ENCODE data around the gene DPY19L1.
"Not testable (repeated sequence)": the region's sequence is repeated elsewhere in the genome, so short reads cannot be mapped to it uniquely, and the experiment has no call there.

The DPY19L1 gene

DNA sequence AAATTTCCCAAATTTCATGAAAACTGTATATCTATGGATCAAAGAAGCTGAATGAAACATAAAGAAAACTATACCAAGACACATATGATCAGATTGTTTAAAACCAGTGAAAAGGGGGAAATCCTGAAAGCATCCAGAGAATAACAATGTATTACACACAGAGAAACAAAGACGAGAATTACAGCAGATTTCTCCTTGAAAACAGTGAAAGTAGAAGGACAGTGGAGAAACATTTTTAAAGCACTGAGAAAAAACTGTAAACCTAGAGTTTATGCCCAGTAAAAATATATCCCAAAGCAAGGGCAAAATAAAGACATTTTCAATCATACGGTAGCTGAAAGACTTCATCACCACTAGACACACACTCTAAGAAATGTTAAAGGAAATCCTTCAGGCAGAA is 121.0 kb downstream of the DPY19L1 start:
- DNase-seq = no peak

DNA sequence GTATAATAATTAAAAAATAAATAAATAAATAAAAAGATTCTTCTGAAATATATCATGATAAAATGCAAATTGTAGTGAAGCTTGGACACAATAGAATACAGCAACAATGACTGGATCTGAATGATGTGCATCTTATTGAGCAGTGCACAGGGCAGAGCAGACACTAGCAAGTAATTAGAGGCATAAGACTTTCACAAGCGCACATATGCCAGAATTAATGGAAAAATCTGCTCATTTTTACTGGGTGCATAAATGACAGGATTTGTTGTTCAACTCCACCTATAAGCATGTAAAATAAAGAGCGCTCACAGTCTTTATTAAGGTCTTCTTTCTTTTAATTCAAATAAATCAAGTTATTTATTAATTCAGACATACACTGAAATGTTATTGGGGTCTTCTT is 125.0 kb downstream of the DPY19L1 start:
- DNase-seq = no peak

DNA sequence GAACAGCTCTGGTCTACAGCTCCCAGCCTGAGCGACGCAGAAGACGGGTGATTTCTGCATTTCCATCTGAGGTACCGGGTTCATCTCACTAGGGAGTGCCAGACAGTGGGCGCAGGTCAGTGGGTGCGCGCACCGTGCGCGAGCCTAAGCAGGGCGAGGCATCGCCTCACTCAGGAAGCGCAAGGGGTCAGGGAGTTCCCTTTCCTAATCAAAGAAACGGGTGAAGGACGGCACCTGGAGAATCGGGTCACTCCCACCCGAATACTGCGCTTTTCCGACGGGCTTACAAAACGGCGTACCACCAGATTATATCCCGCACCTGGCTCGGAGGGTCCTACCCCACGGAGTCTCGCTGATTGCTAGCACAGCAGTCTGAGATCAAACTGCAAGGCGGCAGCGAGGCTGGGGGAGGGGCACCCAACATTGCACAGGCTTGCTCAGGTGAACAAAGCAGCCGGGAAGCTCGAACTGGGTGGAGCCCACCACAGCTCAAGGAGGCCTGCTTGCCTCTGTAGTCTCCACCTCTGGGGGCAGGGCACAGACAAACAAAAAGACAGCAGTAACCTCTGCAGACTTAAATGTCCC is 130.9 kb downstream of the DPY19L1 start:
- DNase-seq = not testable (repeated sequence)

DNA sequence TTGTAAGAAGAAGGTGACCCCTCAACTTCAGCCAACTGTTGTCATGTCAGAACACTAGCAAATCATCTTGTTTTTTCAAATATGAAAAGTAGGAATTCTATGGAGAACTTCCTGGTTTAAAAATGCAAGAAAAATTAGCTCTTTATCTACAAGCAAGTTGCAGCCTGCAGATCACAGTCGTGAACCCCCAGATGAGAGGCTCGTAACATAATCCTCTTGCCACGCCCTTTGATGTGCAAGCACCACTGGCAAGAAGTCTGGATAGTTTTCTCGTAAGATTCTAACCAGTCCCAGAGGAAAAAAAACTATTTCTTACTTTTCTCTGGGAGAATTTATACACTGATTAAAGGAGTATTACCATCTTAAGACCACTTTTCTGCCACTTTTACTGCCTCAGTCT is 132.3 kb downstream of the DPY19L1 start:
- no peak for DNase-seq

DNA sequence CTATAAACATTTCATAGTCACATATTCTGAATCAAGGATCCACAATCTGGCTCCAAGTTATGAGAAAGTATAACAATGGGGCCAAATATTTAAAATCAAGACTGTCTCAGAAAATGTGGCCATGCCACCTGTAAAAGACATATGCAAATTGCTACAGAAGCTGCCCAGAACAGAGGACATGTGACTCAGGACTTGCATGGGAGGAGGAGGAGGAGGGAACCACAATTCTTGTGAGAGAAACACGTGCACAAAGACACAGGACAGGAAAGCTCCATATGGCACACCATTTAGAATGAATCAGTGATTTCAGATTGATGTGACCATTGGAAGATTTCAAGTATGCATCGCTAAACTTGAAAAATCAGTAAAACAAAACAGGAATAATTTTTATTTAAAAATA is 133.4 kb downstream of the DPY19L1 start:
- not testable (repeated sequence) for DNase-seq

DNA sequence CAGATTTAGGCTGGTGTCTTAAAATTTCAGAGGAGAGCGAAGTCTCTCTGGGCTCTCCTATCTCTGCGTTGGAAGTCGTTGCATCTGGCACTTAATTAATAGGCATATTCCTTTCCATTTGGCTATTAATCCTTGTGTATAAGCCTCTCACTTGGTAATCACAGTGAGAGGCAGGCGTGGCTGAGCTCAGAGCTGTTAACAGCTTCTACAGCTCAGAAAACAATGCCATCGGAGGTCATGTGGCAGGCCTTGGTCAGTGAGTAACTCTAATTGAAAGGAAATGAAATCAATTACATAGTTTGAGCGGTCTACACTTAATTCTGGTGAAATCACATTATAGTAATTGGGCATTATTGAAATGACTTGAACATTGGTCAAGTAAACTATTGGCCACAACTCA is 135.1 kb downstream of the DPY19L1 start:
- DNase-seq = no peak

DNA sequence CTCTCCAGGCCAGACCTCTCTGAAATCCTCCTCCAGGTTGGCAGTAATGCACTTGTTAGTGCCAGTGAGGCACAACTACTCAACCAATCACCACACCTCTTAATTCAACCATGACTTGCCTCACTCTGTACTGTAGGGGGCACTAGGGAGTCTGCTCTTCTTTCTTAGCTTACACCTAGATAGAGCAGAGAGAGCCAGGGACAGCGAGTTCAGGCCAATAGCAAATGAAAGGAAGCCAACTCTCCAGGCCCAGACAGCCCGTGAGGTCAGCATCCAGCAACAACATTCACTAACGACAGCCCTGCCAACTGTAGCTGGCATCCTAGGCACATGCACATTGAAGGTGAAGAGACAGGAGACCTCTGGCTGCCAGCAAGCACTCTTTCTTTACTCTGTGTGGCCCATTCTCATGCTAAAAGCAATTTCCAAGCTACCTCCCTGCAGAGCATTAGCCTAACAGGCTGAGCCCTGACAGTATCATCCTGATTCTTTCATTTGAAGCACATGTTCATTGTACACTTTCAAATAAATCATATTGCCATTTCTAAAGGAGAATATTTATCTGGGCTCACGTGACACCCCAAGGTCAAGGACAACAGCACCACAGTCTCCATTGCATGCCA is 136.3 kb downstream of the DPY19L1 start:
- peak; percentile 21 for DNase-seq

DNA sequence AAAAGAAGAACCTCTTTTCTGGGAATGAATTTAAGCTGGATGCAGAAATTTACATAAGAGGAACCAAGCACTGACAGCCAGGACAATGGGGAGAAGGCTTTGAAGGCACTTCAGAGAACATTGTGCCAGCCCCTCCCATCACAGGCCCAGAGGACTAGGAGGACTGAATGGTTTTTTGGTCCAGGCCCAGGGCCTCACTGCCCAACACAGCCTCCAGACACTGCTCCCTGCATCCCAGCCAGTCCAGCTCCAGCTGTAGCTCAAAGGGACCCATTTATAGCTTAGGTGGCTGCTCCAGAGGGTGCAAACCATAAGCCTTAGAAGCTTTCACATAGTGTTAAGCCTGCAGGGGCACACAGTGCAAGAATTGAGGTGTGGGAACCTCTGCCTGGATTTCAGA is 142.1 kb downstream of the DPY19L1 start:
- no peak for DNase-seq

DNA sequence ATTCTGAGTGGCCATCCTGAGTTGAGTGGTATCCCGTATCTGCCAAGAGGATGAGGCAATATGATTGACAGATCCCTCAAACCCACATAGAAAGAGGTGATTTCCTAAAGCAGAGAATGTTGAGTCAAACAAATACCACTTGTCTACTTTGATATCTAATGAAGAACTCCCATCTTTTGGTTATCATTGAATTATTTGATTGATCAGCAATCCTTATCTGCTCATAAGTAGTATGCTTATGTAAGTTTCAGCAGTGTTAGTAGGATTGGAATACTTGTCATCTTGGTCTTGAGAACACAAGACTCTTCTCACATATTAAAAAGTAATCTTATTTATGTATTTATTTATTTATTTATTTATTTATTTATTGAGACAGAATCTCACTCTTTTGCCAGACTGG is 147.3 kb downstream of the DPY19L1 start:
- DNase-seq = no peak

DNA sequence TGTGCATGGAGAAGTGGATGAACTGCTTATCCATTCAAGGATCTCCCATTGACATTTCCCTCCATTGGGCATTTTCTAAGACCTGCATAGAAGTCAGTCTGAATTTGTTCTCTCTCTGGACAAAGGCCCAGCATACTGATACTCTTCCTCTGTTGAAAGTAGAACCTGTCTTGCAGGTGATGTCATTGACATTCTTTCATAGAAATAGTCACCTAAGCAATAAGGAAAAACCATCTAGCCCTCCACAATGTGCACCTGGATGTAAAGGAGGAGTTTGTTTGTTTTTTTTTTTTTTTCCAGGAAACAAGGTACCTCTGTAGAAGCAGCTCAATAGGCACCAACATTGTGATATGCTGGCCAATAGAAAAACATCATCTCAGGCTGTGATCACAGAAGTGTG is 150.4 kb downstream of the DPY19L1 start:
- DNase-seq = no peak

DNA sequence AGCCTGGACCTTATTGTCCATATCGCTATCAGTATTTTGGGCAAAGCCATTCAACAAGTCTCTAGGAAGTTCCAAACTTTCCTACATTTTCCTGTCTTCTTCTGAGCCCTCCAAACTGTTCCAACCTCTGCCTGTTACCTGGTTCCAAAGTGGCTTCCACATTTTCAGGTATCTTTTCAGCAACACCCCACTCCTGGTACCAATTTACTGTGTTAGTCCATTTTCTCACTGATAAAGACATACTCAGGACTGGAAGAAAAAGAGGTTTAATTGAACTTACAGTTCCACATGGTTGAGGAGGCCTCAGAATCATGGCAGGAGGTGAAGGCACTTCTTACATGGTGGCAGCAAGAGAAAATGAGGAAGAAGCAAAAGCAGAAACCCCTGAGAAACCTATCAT is 153.4 kb downstream of the DPY19L1 start:
- DNase-seq = not testable (repeated sequence)

DNA sequence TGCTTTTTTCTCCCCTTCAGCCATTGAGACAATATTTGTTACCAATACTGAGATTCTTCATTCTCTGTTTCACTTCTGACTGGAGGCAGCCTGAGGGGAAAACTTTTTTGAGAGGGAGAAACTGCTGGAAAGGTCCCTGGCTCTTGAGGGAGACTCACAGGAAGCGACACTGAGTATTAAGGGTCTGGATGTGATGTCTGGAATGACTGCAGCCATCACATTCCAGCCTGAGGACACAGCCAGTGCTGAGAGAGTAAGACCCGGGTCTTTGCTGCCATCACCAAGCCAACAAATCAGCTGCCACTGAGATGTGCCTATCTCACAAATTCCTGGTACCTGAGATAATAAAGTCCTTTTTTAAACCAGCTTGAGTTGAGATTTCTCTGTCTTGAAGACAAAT is 157.4 kb downstream of the DPY19L1 start:
- DNase-seq = no peak

DNA sequence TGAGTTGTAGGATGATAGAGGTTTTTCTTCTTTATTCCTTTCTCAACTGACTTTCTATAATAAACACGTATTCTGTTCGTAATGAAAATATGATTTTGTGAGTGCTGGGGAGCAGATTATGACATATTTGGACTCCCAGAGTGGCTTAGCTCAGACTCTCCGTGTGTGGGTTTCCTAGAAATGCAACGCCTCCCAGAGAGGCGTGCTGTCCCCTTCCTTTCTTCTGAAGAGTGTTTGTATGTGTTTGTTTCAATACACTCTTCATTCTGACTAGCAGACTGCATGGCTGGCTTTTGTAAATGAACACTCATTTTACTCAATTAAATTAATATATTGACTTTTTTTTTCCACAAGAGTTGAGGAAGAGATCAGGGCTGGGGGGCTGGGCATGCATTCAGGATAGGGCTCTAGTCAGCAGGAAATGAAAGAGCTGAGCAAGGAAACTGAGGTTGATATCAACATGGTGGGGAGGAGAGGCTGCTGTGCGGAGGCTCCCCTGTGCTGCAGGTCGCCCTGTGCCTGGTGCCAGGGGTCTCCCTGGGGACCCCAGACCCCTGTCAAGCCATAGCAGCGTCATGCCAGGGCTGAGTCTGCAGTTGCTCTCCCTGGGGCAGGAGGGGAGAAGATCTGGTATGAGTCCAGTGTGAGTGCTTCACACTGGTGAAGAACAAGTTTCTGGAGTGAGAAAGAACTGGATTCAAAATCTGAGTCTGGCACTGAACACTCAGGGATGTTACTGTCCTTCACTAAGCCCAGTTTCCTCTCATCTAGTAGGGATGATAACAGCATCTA is 158.1 kb downstream of the DPY19L1 start:
- DNase-seq = not testable (repeated sequence)
